AG04450 (cell line): ENCODE measurements around the gene PTPRD. TPM values are rescaled to one million over a fixed set of nuclear protein-coding genes. Genes with fewer than 3 reads are reported as not detected.

ENCODE experiments used
- CTCF ChIA-PET: fragments of 300-600, 350-600 bp; formaldehyde crosslinking; extraction: SDS; loops from one replicate; lab custom pipeline; 2022; ENCODE audit warnings: antibody characterized with exemption, inconsistent platforms; lab: Charles Lee
- POLR2A ChIA-PET: fragments of 350-600 bp; formaldehyde crosslinking; extraction: SDS; loops from one replicate; lab custom pipeline; 2021; ENCODE audit warnings: antibody characterized with exemption, inconsistent platforms; lab: Yijun Ruan, JAX
- DNase-seq: peaks from one replicate; pipeline ENCODE4 v3.0.0-alpha.2; 2011; ENCODE audit warnings: low read depth, low spot score
- H3K27ac ChIP-seq: one replicate; pipeline ENCODE4 v1.5.1; 2012; ENCODE audit warnings: low read depth, low read length, control low read depth
- H3K27me3 ChIP-seq: one replicate; pipeline ENCODE4 v1.6.0; 2012; ENCODE audit warnings: low read length; ENCODE audit not compliant: control insufficient read depth, insufficient read depth
- H3K4me3 ChIP-seq: 2 replicates; pipeline ENCODE4 v1.5.1; 2011; ENCODE audit warnings: mild to moderate bottlenecking, low read depth, low read length, control low read depth
- H3K9me3 ChIP-seq: 2 replicates; pipeline ENCODE4 v1.5.1; 2012; ENCODE audit warnings: low read length; ENCODE audit not compliant: control insufficient read depth, insufficient read depth
- CTCF ChIP-seq: IDR thresholded peaks from 2 replicates; pipeline ENCODE4 v1.5.1; 2011; ENCODE audit warnings: low read depth, low read length, control low read depth, inconsistent platforms
- polyA plus RNA-seq: library from polyadenylated mRNA; depleted of rRNA; stranded (reverse); fragments of >200 nt; gene quantifications from 2 replicates; pipeline ENCODE4 v1.2.3, GENCODE V29; 2011

The PTPRD gene
- polyA plus RNA-seq, 1 experiment: 0.19 TPM

DNA sequence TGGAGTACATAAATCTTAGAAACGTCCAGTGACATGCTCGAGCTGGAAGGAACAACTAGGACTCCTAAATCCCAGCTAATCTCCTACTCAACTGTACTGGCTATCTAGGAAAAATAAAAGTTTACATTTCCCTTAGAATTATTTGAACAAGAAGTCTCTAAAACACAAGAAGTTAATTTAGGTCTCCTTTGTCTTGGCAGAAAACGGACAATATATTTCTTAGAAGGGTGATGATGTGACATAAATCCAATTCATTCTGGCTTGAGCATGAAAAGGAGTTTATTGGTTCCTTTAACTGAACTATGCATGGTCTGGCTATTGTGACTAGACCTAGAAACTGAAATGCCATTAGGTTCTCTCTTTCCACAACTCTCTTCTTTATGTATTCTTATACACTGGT, 1571.0 kb downstream of the PTPRD start:
- Histone ChIP-seq H3K9me3 (no peaks in the 10 kb centered on the region; the same call in 1 of the 2 replicates), H3K4me3 (no peak overlapping the region), H3K27me3 (no peaks in the 10 kb centered on the region), H3K27ac (no peak overlapping the region)
- DNase-seq: no peak
- ChIA-PET POLR2A (no interaction called here), CTCF (no interaction called here)
- TF ChIP-seq CTCF: no peak

GRCh38 chr9:9033022-9033421, 1579.8 kb downstream of the PTPRD start:
- TF ChIP-seq CTCF: no peak
- ChIA-PET CTCF (interaction anchor here (0.6 kb wide), 1 partner anchor 1419 kb away, joined by 3 read pairs; no protein-coding TSS in a partner anchor), POLR2A (no interaction called here)
- Histone ChIP-seq H3K27me3 (no peaks in the 10 kb centered on the region), H3K4me3 (no peak overlapping the region), H3K27ac (no peak overlapping the region), H3K9me3 (no peaks in the 10 kb centered on the region)
- no peak for DNase-seq

GRCh38 chr9:9016597-9016996, 1596.2 kb downstream of the PTPRD start:
- Histone ChIP-seq H3K27me3 (no peaks in the 10 kb centered on the region), H3K9me3 (no peaks in the 10 kb centered on the region; the same call in 1 of the 2 replicates), H3K4me3 (no peak overlapping the region), H3K27ac (no peak overlapping the region)
- TF ChIP-seq CTCF: no peak
- POLR2A ChIA-PET: no interaction called here
- no peak for DNase-seq
- CTCF ChIA-PET: no interaction called here

GRCh38 chr9:9004810-9005209, 1608.0 kb downstream of the PTPRD start:
- ChIA-PET CTCF (no interaction called here), POLR2A (no interaction called here)
- no peaks in the 10 kb centered on the region; the same call in 1 of the 2 replicates for H3K9me3 ChIP-seq
- no peaks in the 10 kb centered on the region for H3K27me3 ChIP-seq
- no peak for DNase-seq
- H3K4me3 ChIP-seq: no peak overlapping the region
- TF ChIP-seq CTCF: no peak
- no peak overlapping the region for H3K27ac ChIP-seq

DNA sequence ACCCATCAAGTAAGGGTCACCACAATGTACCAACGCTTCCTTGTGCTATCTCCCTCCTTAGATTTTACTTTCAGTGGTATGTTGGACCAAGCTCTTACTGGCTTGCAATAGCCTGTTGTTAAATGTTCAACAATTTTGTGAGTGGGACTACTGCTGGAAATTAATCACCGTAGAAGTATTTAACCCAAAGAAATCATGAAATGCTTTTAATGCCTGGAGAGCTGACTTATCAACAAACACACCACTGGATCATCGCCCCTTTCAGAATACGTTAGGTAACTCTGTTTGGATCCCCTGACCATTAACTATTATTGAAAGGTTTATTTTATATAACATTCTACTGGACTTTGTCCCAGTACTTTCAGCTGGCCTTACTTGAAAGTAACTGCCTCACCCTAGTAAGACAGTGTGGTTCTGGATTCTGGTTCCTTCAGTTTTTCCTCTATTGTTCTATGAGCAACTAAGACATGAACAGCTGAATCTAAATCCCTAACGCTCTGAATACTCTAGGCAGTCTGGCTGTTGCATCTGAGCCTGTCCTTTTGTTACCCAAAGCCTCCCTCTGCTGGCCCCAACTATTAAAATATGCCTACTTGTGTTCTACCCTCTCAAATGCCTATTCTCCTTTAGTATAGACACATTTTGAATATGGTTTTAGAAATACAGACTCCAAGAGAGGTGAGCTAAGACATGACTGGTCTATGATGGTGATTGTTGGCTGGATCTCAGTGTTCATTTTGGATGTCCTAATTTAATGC, 1609.8 kb downstream of the PTPRD start:
- TF ChIP-seq CTCF: no peak
- no peak for DNase-seq
- H3K4me3 ChIP-seq: no peak overlapping the region
- ChIA-PET POLR2A (no interaction called here), CTCF (no interaction called here)
- no peaks in the 10 kb centered on the region for H3K9me3 ChIP-seq
- no peaks in the 10 kb centered on the region for H3K27me3 ChIP-seq
- no peak overlapping the region for H3K27ac ChIP-seq
